Left ventricle myocardium inferior (tissue), 1 donor: Measurements from ENCODE around the gene CPNE6. TPM values are rescaled to one million over a fixed set of nuclear protein-coding genes. Genes with fewer than 3 reads are reported as not detected.

Source experiments
- DNase-seq: peaks from one replicate; pipeline ENCODE4 v3.0.0-alpha.2; 2020
- H3K27ac ChIP-seq: fragments of 200-600 bp; replicated peaks from 2 replicates; pipeline ENCODE4 v1.8.0; 2021
- H3K27me3 ChIP-seq: fragments of 200-600 bp; 2 replicates; pipeline ENCODE4 v1.8.0; 2021; ENCODE audit warnings: low read depth
- H3K36me3 ChIP-seq: fragments of 200-600 bp; 2 replicates; pipeline ENCODE4 v1.8.0; 2021
- H3K4me1 ChIP-seq: fragments of 200-600 bp; 2 replicates; pipeline ENCODE4 v1.8.0; 2021
- H3K4me3 ChIP-seq: fragments of 200-600 bp; 2 replicates; pipeline ENCODE4 v1.8.0; 2021; ENCODE audit warnings: mild to moderate bottlenecking, moderate library complexity
- H3K9me3 ChIP-seq: fragments of 200-600 bp; replicated peaks from 2 replicates; pipeline ENCODE4 v1.8.0; 2021
- intact Hi-C: fragments of 100-400 bp; cut with micrococcal nuclease; formaldehyde crosslinking; loops from one replicate; pipeline ENCODE4 v1.11.0; 2022
- total RNA-seq: library from RNA; stranded (reverse); fragmentation: NEBNext Ultra II Directional; extraction: Animal tissue kit (Norgen Biotek cat#: 25700); gene quantifications from one replicate; pipeline ENCODE4 v1.2.1, GENCODE V29; 2021
- TF ChIP-seq, protein P1 (sequence below): fragments of 200-600 bp; IDR thresholded peaks from 2 replicates; pipeline ENCODE4 v1.8.0; 2021; ENCODE audit warnings: antibody characterized with exemption, mild to moderate bottlenecking, borderline replicate concordance
- donor health status: DM: no; HTN: yes; CAD: no; lungs with severe emphysema.

The CPNE6 gene
- total RNA-seq, 1 donor from 2014 or later: not detected

DNA sequence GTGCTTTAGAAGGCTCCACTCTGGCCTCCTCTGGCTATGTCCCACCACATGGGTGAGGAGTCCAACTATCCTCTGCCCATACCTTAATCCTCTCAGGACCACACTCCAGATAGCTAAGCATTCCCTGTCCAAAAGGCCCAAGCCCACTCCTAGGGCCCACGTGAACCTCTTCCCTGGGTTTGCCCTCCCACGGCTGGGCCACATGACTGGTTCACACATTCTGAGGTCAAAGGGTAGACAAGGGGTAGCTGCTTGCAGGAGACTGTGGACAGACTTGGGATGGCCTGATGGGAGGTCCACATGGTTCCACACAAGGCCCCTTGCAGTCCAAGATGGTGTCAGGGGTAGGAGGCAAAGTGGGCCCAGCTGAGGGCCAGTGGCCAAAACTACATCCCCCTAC is 16.7 kb downstream of the CPNE6 start:
- intact Hi-C loops: no loop called here
- H3K27me3 ChIP-seq: no peaks in the 10 kb centered on the region
- H3K4me3 ChIP-seq: no peak overlapping the region
- H3K36me3 ChIP-seq: no peaks in the 10 kb centered on the region
- TF ChIP-seq, protein P1, sequence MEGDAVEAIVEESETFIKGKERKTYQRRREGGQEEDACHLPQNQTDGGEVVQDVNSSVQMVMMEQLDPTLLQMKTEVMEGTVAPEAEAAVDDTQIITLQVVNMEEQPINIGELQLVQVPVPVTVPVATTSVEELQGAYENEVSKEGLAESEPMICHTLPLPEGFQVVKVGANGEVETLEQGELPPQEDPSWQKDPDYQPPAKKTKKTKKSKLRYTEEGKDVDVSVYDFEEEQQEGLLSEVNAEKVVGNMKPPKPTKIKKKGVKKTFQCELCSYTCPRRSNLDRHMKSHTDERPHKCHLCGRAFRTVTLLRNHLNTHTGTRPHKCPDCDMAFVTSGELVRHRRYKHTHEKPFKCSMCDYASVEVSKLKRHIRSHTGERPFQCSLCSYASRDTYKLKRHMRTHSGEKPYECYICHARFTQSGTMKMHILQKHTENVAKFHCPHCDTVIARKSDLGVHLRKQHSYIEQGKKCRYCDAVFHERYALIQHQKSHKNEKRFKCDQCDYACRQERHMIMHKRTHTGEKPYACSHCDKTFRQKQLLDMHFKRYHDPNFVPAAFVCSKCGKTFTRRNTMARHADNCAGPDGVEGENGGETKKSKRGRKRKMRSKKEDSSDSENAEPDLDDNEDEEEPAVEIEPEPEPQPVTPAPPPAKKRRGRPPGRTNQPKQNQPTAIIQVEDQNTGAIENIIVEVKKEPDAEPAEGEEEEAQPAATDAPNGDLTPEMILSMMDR: no peak
- H3K27ac ChIP-seq: no peak overlapping the region
- H3K9me3 ChIP-seq: no peaks in the 10 kb centered on the region
- no peak for DNase-seq
- no peaks in the 10 kb centered on the region for H3K4me1 ChIP-seq

- no peaks in the 10 kb centered on the region for H3K9me3 ChIP-seq
- H3K27me3 ChIP-seq: no peaks in the 10 kb centered on the region
- TF ChIP-seq, protein P1: no peak
- intact Hi-C loops: no loop called here
- no peak for DNase-seq
- no peaks in the 10 kb centered on the region for H3K36me3 ChIP-seq
- H3K4me3 ChIP-seq: no peak overlapping the region
- no peak overlapping the region for H3K27ac ChIP-seq
- H3K4me1 ChIP-seq: peaks cover 16% of the 10 kb centered on the region
These were observed 18.5 kb downstream of the CPNE6 start for GRCh38 chr14:24089890-24090289.

GRCh38 chr14:24092110-24092504 is 20.7 kb downstream of the CPNE6 start:
- TF ChIP-seq, protein P1: no peak
- DNase-seq: no peak
- no peak overlapping the region for H3K27ac ChIP-seq
- H3K27me3 ChIP-seq: no peaks in the 10 kb centered on the region
- H3K36me3 ChIP-seq: no peaks in the 10 kb centered on the region
- H3K4me1 ChIP-seq: peaks cover 26% of the 10 kb centered on the region
- no peak overlapping the region for H3K4me3 ChIP-seq
- intact Hi-C loops: no loop called here
- no peaks in the 10 kb centered on the region for H3K9me3 ChIP-seq

- H3K27ac ChIP-seq: peak overlapping the region; percentile 94
- H3K27me3 ChIP-seq: no peaks in the 10 kb centered on the region
- intact Hi-C loops: no loop called here
- no peak for DNase-seq
- H3K9me3 ChIP-seq: no peaks in the 10 kb centered on the region
- no peak overlapping the region for H3K4me3 ChIP-seq
- TF ChIP-seq, protein P1: no peak
- H3K36me3 ChIP-seq: no peaks in the 10 kb centered on the region
- peaks cover 26% of the 10 kb centered on the region for H3K4me1 ChIP-seq
These were observed 21.3 kb downstream of the CPNE6 start for GRCh38 chr14:24092505-24093206.

DNA sequence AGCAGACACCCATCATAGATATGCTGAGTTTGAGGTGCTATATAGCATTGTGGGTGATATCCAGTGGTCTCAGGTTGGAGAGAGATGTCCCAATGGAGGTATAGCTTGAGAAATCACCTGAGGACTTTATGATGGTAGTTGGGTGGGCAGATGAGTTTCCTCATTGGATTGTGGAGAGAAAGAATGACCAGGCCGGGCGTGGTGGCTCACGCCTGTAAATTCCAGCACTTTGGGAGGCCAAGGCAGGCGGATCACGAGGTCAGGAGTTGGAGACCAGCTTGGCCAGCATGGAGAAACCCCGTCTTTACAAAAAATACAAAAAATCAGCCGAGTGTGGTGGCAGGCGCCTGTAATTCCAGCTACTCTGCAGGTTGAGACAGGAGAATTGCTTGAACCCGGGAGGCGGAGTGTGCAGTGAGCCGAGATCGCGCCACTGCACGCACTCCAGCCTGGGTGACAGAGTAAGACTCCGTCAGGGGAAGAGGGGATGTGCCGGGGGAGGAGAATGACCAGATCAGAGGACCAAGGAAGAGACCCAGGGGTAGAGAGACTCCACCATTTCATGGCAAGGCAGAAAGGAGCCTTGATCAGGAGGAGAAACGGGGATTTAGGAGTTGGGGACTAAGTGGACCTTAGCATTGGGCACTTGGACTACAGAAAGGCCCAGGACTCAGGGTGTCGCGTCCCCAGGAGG is 22.0 kb downstream of the CPNE6 start:
- intact Hi-C loops: no loop called here
- TF ChIP-seq, protein P1: no peak
- Histone ChIP-seq H3K36me3 (peaks cover 3% of the 10 kb centered on the region), H3K27ac (peak overlapping the region; percentile 94), H3K4me1 (peaks cover 26% of the 10 kb centered on the region), H3K9me3 (no peaks in the 10 kb centered on the region), H3K27me3 (no peaks in the 10 kb centered on the region), H3K4me3 (peak overlapping the region; percentile 95)
- DNase-seq: no peak
